ENCODE measurements around the gene CNOT3. TPM values are rescaled to one million over a fixed set of nuclear protein-coding genes. Genes with fewer than 3 reads are reported as not detected.
A peak's percentile ranks its signal among the peaks of the same experiment; 100 is the strongest.

CNOT3 gene
- total RNA-seq, 2 experiments from 2014 or later, result 26.7 to 28.7 TPM

GRCh38 chr19:54152267-54152666 lies 14.7 kb downstream of the CNOT3 start:
- no peak overlapping the region for H3K4me3 ChIP-seq (ENCODE audit: low read length)
- ATAC-seq (ENCODE audit: poor library complexity) (no peak), DNase-seq (no peak)
- no peak overlapping the region for H3K27ac Mint-ChIP-seq
- POLR2A ChIA-PET, result interaction anchor here (1.0 to 2.8 kb wide), 2 partner anchors 13 to 15 kb away, joined by 3 to 20 read pairs; partner anchors contain the start of gene CNOT3
- no peaks in the 10 kb centered on the region for H3K9me3 Mint-ChIP-seq
- H3K27me3 Mint-ChIP-seq, result no peaks in the 10 kb centered on the region
- peaks cover 40% of the 10 kb centered on the region for H3K4me1 ChIP-seq (ENCODE audit: insufficient read depth, low read length)
- H3K27ac ChIP-seq (ENCODE audit: low read depth in 1 of 2, low read length in 2 of 2), result no peak overlapping the region
- CTCF ChIA-PET, result no interaction called here
- no peaks in the 10 kb centered on the region for H3K27me3 ChIP-seq (ENCODE audit: control insufficient read depth in 1 of 2, insufficient read depth in 2 of 2, low read length in 2 of 2)
- intact Hi-C loops (cut with DNase I, micrococcal nuclease), result no loop called here
- peaks cover 92% of the 10 kb centered on the region for H3K36me3 ChIP-seq (ENCODE audit: insufficient read depth, low read length)
- TF ChIP-seq CTCF (IDR thresholded peaks at IDR 0.05), result no peak
- H3K4me1 Mint-ChIP-seq (ENCODE audit: low read depth), result peaks cover 30% of the 10 kb centered on the region
- H3K9me3 ChIP-seq (ENCODE audit: control insufficient read depth in 1 of 2, insufficient read depth in 1 of 2, low read length in 2 of 2), result no peaks in the 10 kb centered on the region
- peaks cover 88% of the 10 kb centered on the region for H3K36me3 Mint-ChIP-seq (ENCODE audit: low read depth)
- H3K4me3 Mint-ChIP-seq, result no peak overlapping the region

GRCh38 chr19:54152878-54153524 lies 15.4 kb downstream of the CNOT3 start:
- H3K27me3 ChIP-seq (ENCODE audit: control insufficient read depth in 1 of 2, insufficient read depth in 2 of 2, low read length in 2 of 2), result no peaks in the 10 kb centered on the region
- ATAC-seq (ENCODE audit: poor library complexity), result no peak

GRCh38 chr19:54153731-54154326 lies 16.3 kb downstream of the CNOT3 start:
- H3K4me3 ChIP-seq (ENCODE audit: low read length), result no peak overlapping the region
- POLR2A ChIA-PET, result interaction anchor here (0.7 to 7.7 kb wide), 4 partner anchors 16 to 38 kb away, joined by 3 to 144 read pairs (median 4); partner anchors contain the start of genes CNOT3, MBOAT7, PRPF31 and TFPT
- Mint-ChIP-seq H3K4me3 (no peak overlapping the region), H3K27ac (peak overlapping the region; percentile 83), H3K36me3 (ENCODE audit: low read depth) (peaks cover 91% of the 10 kb centered on the region), H3K9me3 (no peaks in the 10 kb centered on the region), H3K27me3 (no peaks in the 10 kb centered on the region), H3K4me1 (ENCODE audit: low read depth) (peaks cover 37% of the 10 kb centered on the region)
- DNase-seq (no peak), ATAC-seq (ENCODE audit: poor library complexity) (no peak)
- TF ChIP-seq CTCF (IDR thresholded peaks at IDR 0.05), result no peak
- intact Hi-C loops (cut with DNase I, micrococcal nuclease), result no loop called here
- CTCF ChIA-PET, result no interaction called here
- H3K36me3 ChIP-seq (ENCODE audit: insufficient read depth, low read length), result peaks cover 91% of the 10 kb centered on the region
- H3K9me3 ChIP-seq (ENCODE audit: control insufficient read depth in 1 of 2, insufficient read depth in 1 of 2, low read length in 2 of 2), result no peaks in the 10 kb centered on the region
- peak overlapping the region in 1 of 2 donors; percentile 17 for H3K27ac ChIP-seq (ENCODE audit: low read depth in 1 of 2, low read length in 2 of 2)
- H3K4me1 ChIP-seq (ENCODE audit: insufficient read depth, low read length), result peaks cover 53% of the 10 kb centered on the region
- no peaks in the 10 kb centered on the region for H3K27me3 ChIP-seq (ENCODE audit: control insufficient read depth in 1 of 2, insufficient read depth in 2 of 2, low read length in 2 of 2)

More at GRCh38 chr19:54152878-54153524, 15.4 kb downstream of the CNOT3 start:
- Mint-ChIP-seq H3K4me1 (ENCODE audit: low read depth) (peaks cover 30% of the 10 kb centered on the region), H3K27ac (peak overlapping the region; percentile 83), H3K4me3 (no peak overlapping the region), H3K9me3 (no peaks in the 10 kb centered on the region), H3K27me3 (no peaks in the 10 kb centered on the region), H3K36me3 (ENCODE audit: low read depth) (peaks cover 88% of the 10 kb centered on the region)
- peaks cover 45% of the 10 kb centered on the region for H3K4me1 ChIP-seq (ENCODE audit: insufficient read depth, low read length)
- POLR2A ChIA-PET, result interaction anchor here (0.7 to 1.2 kb wide), 3 partner anchors 16 to 37 kb away, joined by 3 to 4 read pairs (median 3); partner anchors contain the start of genes CNOT3, MBOAT7, PRPF31 and TFPT
- DNase-seq, result no peak
- no peaks in the 10 kb centered on the region for H3K9me3 ChIP-seq (ENCODE audit: control insufficient read depth in 1 of 2, insufficient read depth in 1 of 2, low read length in 2 of 2)
- peaks cover 92% of the 10 kb centered on the region for H3K36me3 ChIP-seq (ENCODE audit: insufficient read depth, low read length)
- no peak for TF ChIP-seq CTCF (IDR thresholded peaks at IDR 0.05)
- peak overlapping the region in 1 of 2 donors; percentile 17 for H3K27ac ChIP-seq (ENCODE audit: low read depth in 1 of 2, low read length in 2 of 2)
- H3K4me3 ChIP-seq (ENCODE audit: low read length), result no peak overlapping the region
- CTCF ChIA-PET, result no interaction called here
- intact Hi-C loops (cut with DNase I, micrococcal nuclease), result no loop called here
